Endodermal cell (in vitro differentiated cells): ENCODE results near the gene GLUD1. TPM values are rescaled to one million over a fixed set of nuclear protein-coding genes. Genes with fewer than 3 reads are reported as not detected.

Source experiments
- total RNA-seq, 2 donors: library from RNA; stranded (reverse); fragmentation: NEBNext Ultra II Directional in 1 of 2; extraction: Animal tissue kit (Norgen Biotek cat#: 25700) in 1 of 2; gene quantifications; 2 replicates in 1 of 2; 3 replicates in 1 of 2; pipeline ENCODE4 v1.2.1, GENCODE V29; 2021

GLUD1 gene
- total RNA-seq, 2 donors from 2014 or later: 104 to 107 TPM

Other genes starting within 250 kb of the GLUD1 start
- gene MMRN2, start 137.2 kb downstream of the GLUD1 start, total RNA-seq: 1 to 10 TPM in 1 of 2 donors, under 1 TPM in 1; 1.00 to 1.3 TPM
- gene SNCG, start 136.2 kb downstream of the GLUD1 start, total RNA-seq: 1 to 10 TPM in 1 of 2 donors, under 1 TPM in 1; 0.60 to 2.7 TPM
- under 1 TPM in 1 of 2 donors, not detected in 1; 0.53 TPM for gene ADIRF, start 126.4 kb downstream of the GLUD1 start, total RNA-seq
- gene FAM25A, start 74.5 kb downstream of the GLUD1 start, total RNA-seq: not detected
- gene SHLD2, start 363 bp upstream of the GLUD1 start, total RNA-seq: 10 to 100 TPM; 30.0 to 30.5 TPM
- 1 to 10 TPM in 1 of 2 donors, under 1 TPM in 1; 0.46 to 1.5 TPM for gene NUTM2A, start 130.6 kb upstream of the GLUD1 start, total RNA-seq